ENCODE measurements around the gene TM7SF3.
A peak's percentile ranks its signal among the peaks of the same experiment; 100 is the strongest.

The TM7SF3 gene

GRCh38 chr12:26953447-26953846 is 60.7 kb downstream of the TM7SF3 start:
- TF ChIP-seq CTCF (conservative IDR thresholded peaks at IDR 0.05): no peak
- no peak overlapping the region for H3K27ac ChIP-seq

- no peak overlapping the region for H3K27ac ChIP-seq
- no peak for TF ChIP-seq CTCF (conservative IDR thresholded peaks at IDR 0.05)
These were observed 65.9 kb downstream of the TM7SF3 start for GRCh38 chr12:26948309-26948708.

- TF ChIP-seq CTCF (conservative IDR thresholded peaks at IDR 0.05): no peak
- no peak overlapping the region for H3K27ac ChIP-seq
These were observed 73.0 kb downstream of the TM7SF3 start for GRCh38 chr12:26941215-26941594.

- no peak overlapping the region for H3K27ac ChIP-seq
- TF ChIP-seq CTCF (conservative IDR thresholded peaks at IDR 0.05): no peak
These were observed 73.5 kb downstream of the TM7SF3 start for GRCh38 chr12:26940516-26941214.

GRCh38 chr12:26939953-26940352 is 74.2 kb downstream of the TM7SF3 start:
- peak overlapping the region; percentile 92 for H3K27ac ChIP-seq
- no peak for TF ChIP-seq CTCF (conservative IDR thresholded peaks at IDR 0.05)

GRCh38 chr12:26939192-26939832 is 74.9 kb downstream of the TM7SF3 start:
- TF ChIP-seq CTCF (conservative IDR thresholded peaks at IDR 0.05): no peak
- H3K27ac ChIP-seq: peak overlapping the region; percentile 92

- no peak for TF ChIP-seq CTCF (conservative IDR thresholded peaks at IDR 0.05)
These were observed 75.5 kb downstream of the TM7SF3 start for GRCh38 chr12:26938701-26939062.

More at GRCh38 chr12:26938701-26939062, 75.5 kb downstream of the TM7SF3 start:
- peak overlapping the region; percentile 92 for H3K27ac ChIP-seq

Data from VCaP (cell line).